Trophoblast cell (in vitro differentiated cells and primary cell): Measurements from ENCODE around the gene MYL4.

Source experiments
- DNase-seq, 2 donors: peaks; one replicate each; pipeline ENCODE4 v3.0.0-alpha.2; 2016
- H2AFZ ChIP-seq: 2 replicates; pipeline ENCODE4 v1.6.1; 2013; ENCODE audit warnings: low read length, moderate library complexity, mild to moderate bottlenecking; ENCODE audit not compliant: insufficient read depth, poor library complexity
- H2AK5ac ChIP-seq: 2 replicates; pipeline ENCODE4 v1.6.1; 2013; ENCODE audit warnings: mild to moderate bottlenecking, low read length
- H2BK120ac ChIP-seq: 2 replicates; pipeline ENCODE4 v1.6.1; 2013; ENCODE audit warnings: low read length, mild to moderate bottlenecking, moderate library complexity; ENCODE audit not compliant: insufficient read depth, poor library complexity
- H2BK12ac ChIP-seq: 2 replicates; pipeline ENCODE4 v1.6.1; 2013; ENCODE audit warnings: mild to moderate bottlenecking, low read length, moderate library complexity
- H2BK5ac ChIP-seq: 2 replicates; pipeline ENCODE4 v1.6.1; 2013; ENCODE audit warnings: low read length, low read depth, moderate library complexity, mild to moderate bottlenecking; ENCODE audit not compliant: poor library complexity
- H3K14ac ChIP-seq: 2 replicates; pipeline ENCODE4 v1.6.1; 2013; ENCODE audit warnings: mild to moderate bottlenecking, low read length
- H3K18ac ChIP-seq: 2 replicates; pipeline ENCODE4 v1.6.1; 2013; ENCODE audit warnings: mild to moderate bottlenecking, low read length
- H3K23ac ChIP-seq: 2 replicates; pipeline ENCODE4 v1.6.1; 2013; ENCODE audit warnings: low read length
- H3K27ac ChIP-seq: 2 replicates; pipeline ENCODE4 v1.5.1; 2013; ENCODE audit warnings: low read depth, mild to moderate bottlenecking, inconsistent platforms, low read length, moderate library complexity
- H3K27me3 ChIP-seq: 2 replicates; pipeline ENCODE4 v1.6.1; 2013; ENCODE audit warnings: inconsistent platforms, mild to moderate bottlenecking, low read length, moderate library complexity; ENCODE audit not compliant: insufficient read depth
- H3K36me3 ChIP-seq, 2 experiments: 1 replicate in 1 of 2; 2 replicates in 1 of 2; pipeline ENCODE4 v1.6.1; 2013; ENCODE audit warnings: low read length in 2 of 2, mild to moderate bottlenecking in 2 of 2, moderate library complexity in 1 of 2; ENCODE audit not compliant: insufficient read depth in 2 of 2, control insufficient read depth in 1 of 2
- H3K4ac ChIP-seq: 2 replicates; pipeline ENCODE4 v1.6.1; 2013; ENCODE audit warnings: low read depth, mild to moderate bottlenecking, low read length, moderate library complexity
- H3K4me1 ChIP-seq, 2 experiments: 1 replicate in 1 of 2; 2 replicates in 1 of 2; pipeline ENCODE4 v1.6.1; 2013; ENCODE audit warnings: low read length in 2 of 2, mild to moderate bottlenecking in 2 of 2, moderate library complexity in 1 of 2; ENCODE audit not compliant: insufficient read depth in 2 of 2, control insufficient read depth in 1 of 2
- H3K4me2 ChIP-seq: 2 replicates; pipeline ENCODE4 v1.6.1; 2013; ENCODE audit warnings: inconsistent platforms, mild to moderate bottlenecking, low read length, moderate library complexity
- H3K4me3 ChIP-seq: 2 replicates; pipeline ENCODE4 v1.5.1; 2013; ENCODE audit warnings: mild to moderate bottlenecking, low read depth, low read length, inconsistent platforms
- H3K79me1 ChIP-seq: one replicate; pipeline ENCODE4 v1.6.1; 2013; ENCODE audit warnings: low read length
- H3K79me2 ChIP-seq: 2 replicates; pipeline ENCODE4 v1.6.1; 2013; ENCODE audit warnings: low read length, mild to moderate bottlenecking; ENCODE audit not compliant: control insufficient read depth, insufficient read depth, poor library complexity
- H3K9ac ChIP-seq: 2 replicates; pipeline ENCODE4 v1.6.1; 2013; ENCODE audit warnings: mild to moderate bottlenecking, low read length
- H3K9me3 ChIP-seq: 2 replicates; pipeline ENCODE4 v1.6.1; 2013; ENCODE audit warnings: low read depth, mild to moderate bottlenecking, control low read depth, inconsistent platforms, low read length; ENCODE audit not compliant: insufficient read depth
- H4K12ac ChIP-seq: 2 replicates; pipeline ENCODE4 v1.6.1; 2013; ENCODE audit warnings: low read depth, mild to moderate bottlenecking, low read length, moderate library complexity
- H4K8ac ChIP-seq: 2 replicates; pipeline ENCODE4 v1.6.1; 2013; ENCODE audit warnings: low read depth, mild to moderate bottlenecking, low read length, moderate library complexity
- H4K91ac ChIP-seq: one replicate; pipeline ENCODE4 v1.6.1; 2013; ENCODE audit warnings: low read depth, mild to moderate bottlenecking, low read length, moderate library complexity
- WGBS: extraction: QIAGEN DNeasy Blood & Tissue Kit; methylation state at CpG from one replicate; pipeline ENCODE4 v1.1.7; 2013; ENCODE audit warnings: missing lambda C conversion rate; ENCODE audit not compliant: insufficient read length, insufficient coverage; ENCODE audit errors: extremely low coverage; 5-methylcytosine and 5-hydroxymethylcytosine counted together

The MYL4 gene

GRCh38 chr17:47210779-47211178, 1.6 kb downstream of the MYL4 start:
- Histone ChIP-seq H2AFZ (no peak overlapping the region), H3K9ac (no peak overlapping the region), H3K79me2 (no peaks in the 10 kb centered on the region), H4K8ac (no peak overlapping the region), H3K36me3 (no peaks in the 10 kb centered on the region), H2BK120ac (no peak overlapping the region), H3K79me1 (peaks cover 2% of the 10 kb centered on the region), H3K4me2 (no peak overlapping the region), H3K23ac (no peak overlapping the region), H3K4ac (no peak overlapping the region), H3K27ac (no peak overlapping the region), H3K27me3 (no peaks in the 10 kb centered on the region), H3K4me1 (peaks cover 12 to 24% of the 10 kb centered on the region in 2 experiments), H2BK5ac (no peak overlapping the region), H2AK5ac (no peak overlapping the region), H3K9me3 (no peaks in the 10 kb centered on the region), H4K12ac (no peak overlapping the region), H3K18ac (no peak overlapping the region), H3K14ac (no peak overlapping the region), H2BK12ac (no peak overlapping the region), H4K91ac (no peak overlapping the region), H3K4me3 (no peak overlapping the region)
- DNase-seq: no peak
- no CpG with 5 or more reads among the region's 2 CpGs for WGBS

GRCh38 chr17:47212458-47212857, 3.3 kb downstream of the MYL4 start:
- Histone ChIP-seq H3K36me3 (no peaks in the 10 kb centered on the region), H3K79me2 (no peaks in the 10 kb centered on the region), H3K27me3 (no peaks in the 10 kb centered on the region), H3K79me1 (peaks cover 2% of the 10 kb centered on the region), H2AFZ (no peak overlapping the region), H3K27ac (no peak overlapping the region), H4K8ac (no peak overlapping the region), H4K91ac (no peak overlapping the region), H3K14ac (no peak overlapping the region), H3K23ac (no peak overlapping the region), H2BK12ac (no peak overlapping the region), H3K4me3 (no peak overlapping the region), H2BK5ac (no peak overlapping the region), H3K18ac (no peak overlapping the region), H3K9ac (no peak overlapping the region), H2BK120ac (no peak overlapping the region), H3K4me2 (no peak overlapping the region), H2AK5ac (no peak overlapping the region), H3K4ac (no peak overlapping the region), H3K4me1 (peaks cover 12 to 23% of the 10 kb centered on the region in 2 experiments), H3K9me3 (no peaks in the 10 kb centered on the region), H4K12ac (no peak overlapping the region)
- WGBS: no CpG with 5 or more reads among the region's 2 CpGs
- DNase-seq: no peak

- Histone ChIP-seq H4K12ac (no peak overlapping the region), H3K14ac (no peak overlapping the region), H2AK5ac (no peak overlapping the region), H3K18ac (no peak overlapping the region), H3K27ac (no peak overlapping the region), H3K4me2 (no peak overlapping the region), H4K8ac (no peak overlapping the region), H3K9ac (no peak overlapping the region), H3K79me2 (no peaks in the 10 kb centered on the region), H3K23ac (no peak overlapping the region), H3K4ac (no peak overlapping the region), H3K9me3 (no peaks in the 10 kb centered on the region), H3K4me1 (peaks cover 10 to 22% of the 10 kb centered on the region in 2 experiments), H2BK12ac (no peak overlapping the region), H4K91ac (no peak overlapping the region), H3K36me3 (no peaks in the 10 kb centered on the region), H2AFZ (no peak overlapping the region), H3K4me3 (no peak overlapping the region), H3K79me1 (peaks cover 2% of the 10 kb centered on the region), H2BK5ac (no peak overlapping the region), H2BK120ac (no peak overlapping the region), H3K27me3 (no peaks in the 10 kb centered on the region)
- WGBS: no CpG with 5 or more reads among the region's 4 CpGs
- DNase-seq: no peak
These were observed 4.4 kb downstream of the MYL4 start for GRCh38 chr17:47213540-47213939.

GRCh38 chr17:47214931-47215330, 5.8 kb downstream of the MYL4 start:
- Histone ChIP-seq H3K14ac (no peak overlapping the region), H3K4me3 (no peak overlapping the region)
- no CpG with 5 or more reads among the region's 3 CpGs for WGBS

More at GRCh38 chr17:47214931-47215330, 5.8 kb downstream of the MYL4 start:
- no peaks in the 10 kb centered on the region for H3K79me2 ChIP-seq
- H3K9ac ChIP-seq: no peak overlapping the region
- no peak overlapping the region for H2AFZ ChIP-seq
- no peak overlapping the region for H4K12ac ChIP-seq
- no peak overlapping the region for H4K8ac ChIP-seq
- H2BK12ac ChIP-seq: no peak overlapping the region
- no peak overlapping the region for H3K18ac ChIP-seq
- no peak overlapping the region for H3K4ac ChIP-seq
- no peaks in the 10 kb centered on the region for H3K36me3 ChIP-seq
- H3K4me1 ChIP-seq: peaks cover 2 to 13% of the 10 kb centered on the region in 2 experiments
- no peaks in the 10 kb centered on the region for H3K9me3 ChIP-seq
- H4K91ac ChIP-seq: no peak overlapping the region
- H3K27me3 ChIP-seq: no peaks in the 10 kb centered on the region
- no peak overlapping the region for H3K23ac ChIP-seq
- H2AK5ac ChIP-seq: no peak overlapping the region
- H2BK120ac ChIP-seq: no peak overlapping the region
- H2BK5ac ChIP-seq: no peak overlapping the region
- no peaks in the 10 kb centered on the region for H3K79me1 ChIP-seq
- no peak for DNase-seq
- H3K4me2 ChIP-seq: no peak overlapping the region
- no peak overlapping the region for H3K27ac ChIP-seq
